ENCODE measurements around the gene PTPRN2.

GRCh38 chr7:157985636-157986035 lies 602.0 kb downstream of the PTPRN2 start:
- TF ChIP-seq ELF4 (IDR thresholded peaks at IDR 0.05) (no peak), HDGF (IDR thresholded peaks at IDR 0.05; ENCODE audit: borderline replicate concordance) (no peak), LEF1 (IDR thresholded peaks at IDR 0.05; ENCODE audit: borderline replicate concordance) (no peak), SP1 (IDR thresholded peaks at IDR 0.05) (no peak), ARNT (IDR thresholded peaks at IDR 0.05) (no peak), L3MBTL2 (conservative IDR thresholded peaks at IDR 0.05) (no peak), FOXM1 (IDR thresholded peaks at IDR 0.05; ENCODE audit: borderline replicate concordance) (no peak), TARDBP (IDR thresholded peaks at IDR 0.05) (no peak), FOXA1 (IDR thresholded peaks at IDR 0.05) (no peak), NFRKB (IDR thresholded peaks at IDR 0.05) (no peak), BHLHE40 (IDR thresholded peaks at IDR 0.05; ENCODE audit: borderline replicate concordance) (no peak), SUZ12 (IDR thresholded peaks at IDR 0.05) (no peak), FOXK2 (IDR thresholded peaks at IDR 0.05) (no peak)
